ENCODE measurements around the gene NDEL1. TPM values are rescaled to one million over a fixed set of nuclear protein-coding genes. Genes with fewer than 3 reads are reported as not detected.

NDEL1 gene
- polyA plus RNA-seq, 3 donors = 29.8 to 58.3 (median 39.7) TPM

DNA sequence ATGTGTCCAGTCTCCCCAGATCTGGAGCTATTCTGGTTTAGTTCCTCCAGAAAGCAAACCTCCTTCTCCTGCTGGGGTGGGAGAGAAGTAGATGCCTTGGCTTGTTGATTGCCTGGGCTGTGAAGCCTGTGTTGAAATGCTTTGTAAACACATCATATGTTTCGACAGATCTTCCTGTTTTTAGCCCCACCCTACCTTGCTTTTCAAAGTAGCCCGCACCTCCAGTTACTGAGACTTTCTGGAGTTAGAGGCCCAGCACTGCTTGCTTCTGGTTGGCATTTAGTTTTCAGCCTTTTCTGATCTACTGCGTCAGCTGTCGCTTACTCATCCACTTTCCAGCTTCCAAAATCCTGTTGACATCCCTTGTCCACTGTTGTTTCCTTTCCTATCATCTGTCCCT is 17.9 kb upstream of the NDEL1 start:
- H3K27me3 Mint-ChIP-seq (ENCODE audit: low read depth in 3 of 3) = peaks cover 0 to 2% (median 0%) of the 10 kb centered on the region in 3 donors
- TF ChIP-seq CTCF (IDR thresholded peaks at IDR 0.05) = no peak
- Histone ChIP-seq H2AFZ (ENCODE audit: insufficient read depth, low read depth, low read length, poor library complexity, severe bottlenecking) (no peak overlapping the region), H3K4me3 (replicated peaks in 1 of 3; ENCODE audit: low read depth in 2 of 3, low read length in 3 of 3) (peak overlapping the region in 1 of 3 experiments; percentile 50), H4K20me1 (ENCODE audit: insufficient read depth, low read length) (no peaks in the 10 kb centered on the region), H3K79me2 (ENCODE audit: insufficient read depth, low read length) (peaks cover 12% of the 10 kb centered on the region), H3K27ac (ENCODE audit: low read depth in 1 of 2, low read length in 2 of 2) (peak overlapping the region; percentile 57 to 94), H3K9ac (ENCODE audit: insufficient read depth, low read length, poor library complexity, severe bottlenecking) (peak overlapping the region; percentile 29), H3K27me3 (ENCODE audit: control insufficient read depth in 2 of 2, insufficient read depth in 2 of 2, low read length in 2 of 2) (no peaks in the 10 kb centered on the region), H3K4me1 (ENCODE audit: control insufficient read depth in 1 of 2, insufficient read depth in 2 of 2, low read length in 2 of 2) (peaks cover 66 to 91% of the 10 kb centered on the region in 2 donors), H3K36me3 (replicated peaks in 1 of 2; ENCODE audit: control insufficient read depth in 1 of 2, insufficient read depth in 2 of 2, low read length in 2 of 2) (no peaks in the 10 kb centered on the region), H3K4me2 (replicated peaks; ENCODE audit: extremely low read depth, low read length, poor library complexity, severe bottlenecking) (peak overlapping the region; percentile 60), H3K9me3 (replicated peaks in 1 of 2; ENCODE audit: control insufficient read depth in 1 of 2, insufficient read depth in 1 of 2, low read length in 2 of 2) (no peaks in the 10 kb centered on the region)
- H3K4me1 Mint-ChIP-seq = peaks cover 91% of the 10 kb centered on the region
- peaks cover 0 to 6% (median 0%) of the 10 kb centered on the region in 7 donors for H3K9me3 Mint-ChIP-seq
- peak overlapping the region; percentile 91 to 99 (median 95) for H3K27ac Mint-ChIP-seq
- peaks cover 15 to 20% of the 10 kb centered on the region in 2 donors for H3K36me3 Mint-ChIP-seq
- DNase-seq = peak; percentile 85 to 87 (median 86)
- intact Hi-C loops (cut with micrococcal nuclease) = no loop called here
- H3K4me3 Mint-ChIP-seq = peak overlapping the region in 1 of 2 donors; percentile 21
- 0% methylated on average over 2 of the region's 4 CpGs for WGBS (ENCODE audit: insufficient coverage)

- WGBS (ENCODE audit: insufficient coverage) = no CpG with 5 or more reads among the region's 1 CpG
- H3K27ac ChIP-seq (ENCODE audit: low read depth in 1 of 2, low read length in 2 of 2) = peak overlapping the region; percentile 57 to 94
- Mint-ChIP-seq H3K27me3 (ENCODE audit: low read depth in 3 of 3) (peaks cover 0 to 2% (median 0%) of the 10 kb centered on the region in 3 donors), H3K27ac (peak overlapping the region; percentile 91 to 99 (median 95)), H3K4me1 (peaks cover 91% of the 10 kb centered on the region), H3K36me3 (peaks cover 15 to 20% of the 10 kb centered on the region in 2 donors), H3K4me3 (no peak overlapping the region), H3K9me3 (peaks cover 0 to 6% (median 0%) of the 10 kb centered on the region in 7 donors)
- DNase-seq = no peak
- peak overlapping the region in 1 of 3 experiments; percentile 50 for H3K4me3 ChIP-seq (replicated peaks in 1 of 3; ENCODE audit: low read depth in 2 of 3, low read length in 3 of 3)
- peaks cover 65 to 91% of the 10 kb centered on the region in 2 donors for H3K4me1 ChIP-seq (ENCODE audit: control insufficient read depth in 1 of 2, insufficient read depth in 2 of 2, low read length in 2 of 2)
- peak overlapping the region; percentile 60 for H3K4me2 ChIP-seq (replicated peaks; ENCODE audit: extremely low read depth, low read length, poor library complexity, severe bottlenecking)
- no peaks in the 10 kb centered on the region for H4K20me1 ChIP-seq (ENCODE audit: insufficient read depth, low read length)
- H2AFZ ChIP-seq (ENCODE audit: insufficient read depth, low read depth, low read length, poor library complexity, severe bottlenecking) = no peak overlapping the region
- H3K27me3 ChIP-seq (ENCODE audit: control insufficient read depth in 2 of 2, insufficient read depth in 2 of 2, low read length in 2 of 2) = no peaks in the 10 kb centered on the region
- H3K9ac ChIP-seq (ENCODE audit: insufficient read depth, low read length, poor library complexity, severe bottlenecking) = no peak overlapping the region
- peaks cover 9% of the 10 kb centered on the region for H3K79me2 ChIP-seq (ENCODE audit: insufficient read depth, low read length)
- no peak for TF ChIP-seq CTCF (IDR thresholded peaks at IDR 0.05)
- no peaks in the 10 kb centered on the region for H3K9me3 ChIP-seq (replicated peaks in 1 of 2; ENCODE audit: control insufficient read depth in 1 of 2, insufficient read depth in 1 of 2, low read length in 2 of 2)
- no peaks in the 10 kb centered on the region for H3K36me3 ChIP-seq (replicated peaks in 1 of 2; ENCODE audit: control insufficient read depth in 1 of 2, insufficient read depth in 2 of 2, low read length in 2 of 2)
- intact Hi-C loops (cut with micrococcal nuclease) = no loop called here
These were observed 17.2 kb upstream of the NDEL1 start for GRCh38 chr17:8418471-8418870.
